Measurements from ENCODE around the gene CCDC183.
"Not testable (repeated sequence)": the region's sequence is repeated elsewhere in the genome, so short reads cannot be mapped to it uniquely, and the experiment has no call there.

CCDC183 gene

GRCh38 chr9:136802321-136802720 lies 6.2 kb downstream of the CCDC183 start:
- DNase-seq (ENCODE audit: low read depth): no peak

GRCh38 chr9:136803009-136803550 lies 6.9 kb downstream of the CCDC183 start:
- not testable (repeated sequence) for DNase-seq (ENCODE audit: low read depth)

- no peak for DNase-seq (ENCODE audit: low read depth)
Observed at GRCh38 chr9:136803551-136804508, 7.7 kb downstream of the CCDC183 start.

- no peak for DNase-seq (ENCODE audit: low read depth)
Observed at GRCh38 chr9:136804509-136805206, 8.5 kb downstream of the CCDC183 start.

- no peak for DNase-seq (ENCODE audit: low read depth)
Observed at GRCh38 chr9:136805207-136805740, 9.1 kb downstream of the CCDC183 start.

GRCh38 chr9:136806067-136806466 lies 9.9 kb downstream of the CCDC183 start:
- no peak for DNase-seq (ENCODE audit: low read depth)

- no peak for DNase-seq (ENCODE audit: low read depth)
Observed at GRCh38 chr9:136806631-136807201, 10.6 kb downstream of the CCDC183 start.

- DNase-seq (ENCODE audit: low read depth): no peak
Observed at GRCh38 chr9:136807281-136808074, 11.3 kb downstream of the CCDC183 start, which contains the start of gene RABL6. Gene RABL6, plus strand, starts transcription at chr9:136807948. Its CDS starts 249 bp downstream, at chr9:136808197.

- no peak for DNase-seq (ENCODE audit: low read depth)
Observed at GRCh38 chr9:136808075-136808805, 12.1 kb downstream of the CCDC183 start.

- no peak for DNase-seq (ENCODE audit: low read depth)
Observed at GRCh38 chr9:136808806-136809158, 12.6 kb downstream of the CCDC183 start.

GRCh38 chr9:136814725-136815421 lies 18.7 kb downstream of the CCDC183 start:
- DNase-seq (ENCODE audit: low read depth): no peak

- no peak for DNase-seq (ENCODE audit: low read depth)
Observed at GRCh38 chr9:136815422-136815782, 19.3 kb downstream of the CCDC183 start.

- no peak for DNase-seq (ENCODE audit: low read depth)
Observed at GRCh38 chr9:136820971-136821825, 25.1 kb downstream of the CCDC183 start.

- DNase-seq (ENCODE audit: low read depth): no peak
Observed at GRCh38 chr9:136821826-136822544, 25.8 kb downstream of the CCDC183 start.

GRCh38 chr9:136823136-136824046 lies 27.3 kb downstream of the CCDC183 start:
- DNase-seq (ENCODE audit: low read depth): no peak

- DNase-seq (ENCODE audit: low read depth): no peak
Observed at GRCh38 chr9:136824496-136825225, 28.5 kb downstream of the CCDC183 start.

Measured in non-pigmented ciliary epithelial cell (primary cell).